Suprapubic skin (tissue), 4 donors: ENCODE data around the gene SLC41A1. TPM values are rescaled to one million over a fixed set of nuclear protein-coding genes. Genes with fewer than 3 reads are reported as not detected.

ENCODE experiments used
- DNase-seq, 2 donors: peaks; one replicate each; pipeline ENCODE4 v3.0.0-alpha.2; 2019; ENCODE audit warnings: low spot score in 2 of 2
- H3K27ac ChIP-seq: fragments of 200-600 bp; sonication (generic); one replicate; pipeline ENCODE4 v1.5.1; 2019
- H3K27me3 ChIP-seq: fragments of 200-600 bp; sonication (generic); one replicate; pipeline ENCODE4 v1.5.1; 2019
- H3K36me3 ChIP-seq: fragments of 200-600 bp; sonication (generic); one replicate; pipeline ENCODE4 v1.5.1; 2019
- H3K4me1 ChIP-seq: fragments of 200-600 bp; sonication (generic); one replicate; pipeline ENCODE4 v1.5.1; 2019
- H3K4me3 ChIP-seq: fragments of 200-600 bp; sonication (generic); one replicate; pipeline ENCODE4 v1.5.1; 2019; ENCODE audit warnings: mild to moderate bottlenecking
- H3K9me3 ChIP-seq: fragments of 200-600 bp; sonication (generic); one replicate; pipeline ENCODE4 v1.5.1; 2019
- EP300 ChIP-seq: sonication (generic); formaldehyde crosslinking; IDR thresholded peaks from one replicate; pipeline ENCODE4 v1.6.1; 2017; ENCODE audit warnings: antibody characterized with exemption
- POLR2A ChIP-seq, 2 donors: fragments of 450-650 bp; IDR thresholded peaks; one replicate each; pipeline ENCODE4 v1.6.1; 2017; ENCODE audit warnings: antibody characterized with exemption in 2 of 2, mild to moderate bottlenecking in 2 of 2, moderate library complexity in 2 of 2
- POLR2AphosphoS5 ChIP-seq, 3 donors: sonication (generic); formaldehyde crosslinking; IDR thresholded peaks; one replicate each; pipeline ENCODE4 v1.6.1; 2017; ENCODE audit warnings: antibody characterized with exemption in 3 of 3
- WGBS: methylation state at CpG from one replicate; pipeline ENCODE4 v1.1.5; 2018; 5-methylcytosine and 5-hydroxymethylcytosine counted together
- total RNA-seq, 4 donors: library from RNA; depleted of rRNA; stranded (reverse); fragments of >200 nt; gene quantifications; one replicate each; pipeline ENCODE4 v1.1.0, GENCODE V29; 2016
- TF ChIP-seq, protein P1 (sequence below), 2 donors: fragments of 200-600 bp in 1 of 2; fragments of 450-650 bp in 1 of 2; sonication (generic) in 1 of 2; IDR thresholded peaks; one replicate each; pipeline ENCODE4 v1.5.1; 2016 to 2019; ENCODE audit warnings: antibody characterized with exemption in 2 of 2, mild to moderate bottlenecking in 1 of 2, moderate library complexity in 1 of 2

SLC41A1 gene
- total RNA-seq, 4 donors from 2014 or later: 14.6 to 20.8 (median 16.7) TPM

GRCh38 chr1:205785446-205785845, 27.6 kb downstream of the SLC41A1 start:
- no peak for TF ChIP-seq EP300
- TF ChIP-seq POLR2A (IDR thresholded peaks at IDR 0.05): no peak
- TF ChIP-seq, protein P1, sequence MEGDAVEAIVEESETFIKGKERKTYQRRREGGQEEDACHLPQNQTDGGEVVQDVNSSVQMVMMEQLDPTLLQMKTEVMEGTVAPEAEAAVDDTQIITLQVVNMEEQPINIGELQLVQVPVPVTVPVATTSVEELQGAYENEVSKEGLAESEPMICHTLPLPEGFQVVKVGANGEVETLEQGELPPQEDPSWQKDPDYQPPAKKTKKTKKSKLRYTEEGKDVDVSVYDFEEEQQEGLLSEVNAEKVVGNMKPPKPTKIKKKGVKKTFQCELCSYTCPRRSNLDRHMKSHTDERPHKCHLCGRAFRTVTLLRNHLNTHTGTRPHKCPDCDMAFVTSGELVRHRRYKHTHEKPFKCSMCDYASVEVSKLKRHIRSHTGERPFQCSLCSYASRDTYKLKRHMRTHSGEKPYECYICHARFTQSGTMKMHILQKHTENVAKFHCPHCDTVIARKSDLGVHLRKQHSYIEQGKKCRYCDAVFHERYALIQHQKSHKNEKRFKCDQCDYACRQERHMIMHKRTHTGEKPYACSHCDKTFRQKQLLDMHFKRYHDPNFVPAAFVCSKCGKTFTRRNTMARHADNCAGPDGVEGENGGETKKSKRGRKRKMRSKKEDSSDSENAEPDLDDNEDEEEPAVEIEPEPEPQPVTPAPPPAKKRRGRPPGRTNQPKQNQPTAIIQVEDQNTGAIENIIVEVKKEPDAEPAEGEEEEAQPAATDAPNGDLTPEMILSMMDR (IDR thresholded peaks at IDR 0.05): no peak
- TF ChIP-seq POLR2AphosphoS5 (IDR thresholded peaks at IDR 0.05): no peak
- H3K36me3 ChIP-seq: peaks cover 2% of the 10 kb centered on the region
- DNase-seq: no peak
- no peaks in the 10 kb centered on the region for H3K4me1 ChIP-seq
- H3K4me3 ChIP-seq: no peak overlapping the region
- H3K27ac ChIP-seq: no peak overlapping the region
- WGBS: 93% methylated on average over 9 of the region's 9 CpGs
- no peaks in the 10 kb centered on the region for H3K9me3 ChIP-seq
- no peaks in the 10 kb centered on the region for H3K27me3 ChIP-seq

DNA sequence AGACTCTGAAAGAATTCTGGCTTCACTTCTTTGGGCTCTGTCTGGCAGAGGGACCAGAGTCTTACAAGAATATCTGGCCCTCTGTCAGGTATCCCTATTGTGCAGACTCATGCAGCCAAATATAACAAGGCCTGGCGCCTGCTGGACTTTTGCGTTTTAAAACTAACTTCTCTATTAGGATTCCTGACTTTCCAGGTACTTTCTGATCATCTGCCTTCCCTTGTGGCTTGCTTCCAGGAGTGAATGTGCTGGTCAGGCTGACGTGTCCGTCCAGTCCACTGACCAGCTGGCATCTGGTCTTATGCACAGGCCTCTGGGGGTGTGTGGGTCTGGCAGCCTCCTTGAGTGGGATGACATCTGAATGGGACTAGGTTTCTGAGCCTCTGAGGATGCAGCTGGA, 29.1 kb downstream of the SLC41A1 start:
- no peak overlapping the region for H3K4me3 ChIP-seq
- TF ChIP-seq, protein P1 (IDR thresholded peaks at IDR 0.05): no peak
- TF ChIP-seq POLR2A (IDR thresholded peaks at IDR 0.05) (no peak), POLR2AphosphoS5 (IDR thresholded peaks at IDR 0.05) (no peak), EP300 (no peak)
- no peaks in the 10 kb centered on the region for H3K36me3 ChIP-seq
- WGBS: 76% methylated on average over 4 of the region's 4 CpGs
- H3K27me3 ChIP-seq: no peaks in the 10 kb centered on the region
- no peak overlapping the region for H3K27ac ChIP-seq
- no peaks in the 10 kb centered on the region for H3K4me1 ChIP-seq
- H3K9me3 ChIP-seq: no peaks in the 10 kb centered on the region
- DNase-seq: no peak

DNA sequence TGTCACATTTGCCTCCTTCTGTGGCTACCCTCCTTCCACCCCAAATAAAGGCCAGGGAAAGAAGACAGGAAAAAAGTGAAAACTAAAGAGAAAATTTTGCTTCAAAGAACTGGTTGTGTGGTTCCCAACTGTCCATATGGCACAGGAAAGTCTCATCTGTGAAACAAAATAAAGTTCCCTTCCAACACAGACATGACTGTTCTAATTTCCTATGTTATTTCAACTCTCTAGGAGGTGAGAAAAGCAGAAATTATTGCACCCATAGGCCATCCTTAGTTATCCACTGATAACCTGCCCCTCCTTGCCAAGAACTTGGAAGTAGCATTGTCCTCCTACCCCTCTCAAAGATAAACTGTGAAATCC, 29.6 kb downstream of the SLC41A1 start:
- no peaks in the 10 kb centered on the region for H3K36me3 ChIP-seq
- H3K4me3 ChIP-seq: no peak overlapping the region
- H3K27ac ChIP-seq: no peak overlapping the region
- no peak for DNase-seq
- no peaks in the 10 kb centered on the region for H3K4me1 ChIP-seq
- H3K27me3 ChIP-seq: no peaks in the 10 kb centered on the region
- TF ChIP-seq EP300 (no peak), POLR2AphosphoS5 (IDR thresholded peaks at IDR 0.05) (no peak), POLR2A (IDR thresholded peaks at IDR 0.05) (no peak)
- TF ChIP-seq, protein P1 (IDR thresholded peaks at IDR 0.05): no peak
- H3K9me3 ChIP-seq: no peaks in the 10 kb centered on the region

DNA sequence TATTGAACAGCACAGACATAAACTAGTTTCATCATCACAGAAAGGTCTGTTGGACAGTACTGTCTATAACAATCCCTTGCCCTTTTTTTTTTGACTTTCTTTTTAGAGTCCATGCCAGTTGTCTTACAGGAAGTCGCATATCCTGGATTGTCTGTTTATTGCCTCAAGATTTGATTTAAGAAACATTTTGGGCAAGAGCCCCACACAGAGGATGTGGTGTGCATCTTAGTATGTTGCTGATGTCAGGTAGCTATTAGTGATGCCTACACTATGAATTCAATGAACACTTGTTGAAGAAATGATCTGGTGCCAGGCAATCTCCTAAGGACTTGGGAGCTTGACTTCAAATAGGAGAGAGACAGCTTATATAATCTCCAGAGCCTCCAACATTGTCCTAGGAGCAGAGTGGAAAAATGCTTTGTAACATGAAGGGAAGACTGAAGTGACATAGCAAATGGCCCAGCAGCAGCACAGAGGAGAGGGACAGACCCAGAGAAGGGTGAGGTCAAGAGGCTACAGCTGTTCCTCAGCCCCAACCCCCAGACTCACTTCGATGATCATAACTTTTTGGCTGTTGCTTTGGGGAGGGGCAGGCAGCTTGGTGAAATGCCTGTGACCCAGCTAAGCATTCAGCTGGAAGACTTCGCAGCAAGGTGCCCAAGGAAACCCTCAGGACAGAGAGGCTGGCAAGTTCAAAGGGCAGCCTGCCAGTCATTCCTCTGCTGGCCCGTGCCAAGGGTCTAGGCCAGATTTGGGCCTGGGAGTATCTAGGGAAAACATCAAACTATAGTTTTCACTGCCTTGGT, 30.2 kb downstream of the SLC41A1 start:
- H3K9me3 ChIP-seq: no peaks in the 10 kb centered on the region
- no peak for TF ChIP-seq POLR2AphosphoS5 (IDR thresholded peaks at IDR 0.05)
- no peak for TF ChIP-seq EP300
- TF ChIP-seq, protein P1 (IDR thresholded peaks at IDR 0.05): no peak
- TF ChIP-seq POLR2A (IDR thresholded peaks at IDR 0.05): no peak
- no peaks in the 10 kb centered on the region for H3K36me3 ChIP-seq
- no peaks in the 10 kb centered on the region for H3K4me1 ChIP-seq
- no peaks in the 10 kb centered on the region for H3K27me3 ChIP-seq
- no peak for DNase-seq
- 53% methylated on average over 4 of the region's 4 CpGs for WGBS
- H3K27ac ChIP-seq: no peak overlapping the region
- H3K4me3 ChIP-seq: no peak overlapping the region

- no peaks in the 10 kb centered on the region for H3K36me3 ChIP-seq
- WGBS: 91% methylated on average over 5 of the region's 5 CpGs
- H3K9me3 ChIP-seq: no peaks in the 10 kb centered on the region
- TF ChIP-seq EP300 (no peak), POLR2A (IDR thresholded peaks at IDR 0.05) (no peak), POLR2AphosphoS5 (IDR thresholded peaks at IDR 0.05) (no peak)
- TF ChIP-seq, protein P1 (IDR thresholded peaks at IDR 0.05): no peak
- H3K27ac ChIP-seq: no peak overlapping the region
- no peak overlapping the region for H3K4me3 ChIP-seq
- H3K4me1 ChIP-seq: peaks cover 7% of the 10 kb centered on the region
- DNase-seq: no peak
- H3K27me3 ChIP-seq: no peaks in the 10 kb centered on the region
These were observed 32.7 kb downstream of the SLC41A1 start for GRCh38 chr1:205780335-205780734.
